HG03565 (cell line): ENCODE measurements around the gene COL8A1.
A peak's percentile ranks its signal among the peaks of the same experiment; 100 is the strongest.
"Not testable (repeated sequence)": the region's sequence is repeated elsewhere in the genome, so short reads cannot be mapped to it uniquely, and the experiment has no call there.

Experiments
- ATAC-seq: cut with Tn5 transposase; IDR thresholded peaks from one replicate; pipeline ENCODE4 v1.9.1; 2021; ENCODE audit warnings: mild to moderate bottlenecking, moderate library complexity; ENCODE audit not compliant: unreplicated experiment

Gene COL8A1

DNA sequence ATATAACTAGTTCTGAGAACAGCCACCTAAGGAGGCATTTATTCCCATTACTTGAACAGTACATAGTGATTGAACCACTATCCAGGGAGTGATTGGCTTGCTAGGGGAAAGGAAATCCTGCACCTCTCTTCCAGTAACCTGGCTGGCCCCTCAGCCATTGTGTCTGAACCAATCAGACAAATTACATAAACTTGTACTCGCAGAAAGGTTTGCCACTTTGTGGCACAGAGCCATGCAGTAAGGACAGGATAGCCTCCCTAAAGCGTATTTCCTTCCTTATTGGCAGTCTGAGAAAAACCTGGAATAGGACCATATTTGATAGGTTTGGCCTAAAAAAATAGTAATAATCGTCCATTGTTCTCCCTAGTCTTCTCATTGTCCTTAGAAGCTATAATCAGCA, 198.3 kb downstream of the COL8A1 start:
- no peak for ATAC-seq

GRCh38 chr3:99837715-99838114, 199.3 kb downstream of the COL8A1 start:
- no peak for ATAC-seq

DNA sequence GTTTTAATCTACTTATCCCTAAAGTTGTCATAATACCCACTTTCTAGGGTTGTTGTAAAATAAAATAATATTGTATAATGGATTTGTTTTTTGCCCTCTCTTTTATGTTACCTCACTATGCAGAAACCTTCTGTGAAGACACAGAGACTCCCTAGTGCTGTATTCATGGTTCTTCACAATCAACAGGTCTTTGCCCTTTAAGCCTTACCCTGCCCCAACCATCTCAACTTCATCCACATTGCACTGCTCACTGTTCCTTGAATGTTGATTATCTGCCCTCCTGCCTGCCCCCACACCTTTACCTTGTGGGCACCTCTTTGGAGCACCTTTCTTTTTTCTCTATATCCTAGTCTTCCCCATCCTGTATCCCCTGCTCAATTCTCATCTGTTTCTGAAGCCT, 200.4 kb downstream of the COL8A1 start:
- no peak for ATAC-seq

DNA sequence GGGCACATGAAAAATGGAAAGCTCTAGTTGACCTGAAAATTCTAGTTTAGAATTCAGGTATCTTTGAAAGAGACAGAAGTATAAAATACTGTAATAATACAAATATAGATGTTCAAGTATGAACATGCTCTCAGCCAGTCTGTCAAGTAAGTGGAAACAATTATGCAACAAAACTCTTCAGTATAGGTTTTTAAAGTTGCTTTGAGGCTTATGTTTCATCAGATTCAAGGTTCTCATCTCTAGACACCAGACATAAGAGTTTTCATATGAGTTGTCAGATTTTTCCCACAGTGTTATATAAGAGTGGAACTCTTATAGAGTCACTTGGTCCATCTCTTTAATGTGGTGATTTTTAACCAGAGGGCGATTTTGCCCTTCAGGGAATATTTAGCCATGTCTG, 201.2 kb downstream of the COL8A1 start:
- no peak for ATAC-seq

DNA sequence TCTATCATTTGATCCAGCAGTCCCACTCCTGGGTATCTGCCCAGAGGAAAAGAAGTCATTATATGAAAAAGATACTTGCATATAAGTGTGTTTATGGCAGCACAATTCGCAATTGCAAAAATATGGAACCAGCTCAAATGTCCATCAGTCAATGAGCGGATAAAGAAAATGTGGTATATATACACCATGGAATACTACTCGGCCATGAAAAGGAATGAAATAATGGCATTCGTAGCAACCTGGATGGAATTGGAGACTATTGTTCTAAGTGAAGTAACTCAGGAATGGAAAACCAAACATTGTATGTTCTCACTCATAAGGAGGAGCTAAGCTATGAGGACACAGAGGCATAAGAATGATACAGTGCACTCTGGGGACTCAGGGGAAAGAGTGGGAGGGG, 203.6 kb downstream of the COL8A1 start:
- ATAC-seq: not testable (repeated sequence)

DNA sequence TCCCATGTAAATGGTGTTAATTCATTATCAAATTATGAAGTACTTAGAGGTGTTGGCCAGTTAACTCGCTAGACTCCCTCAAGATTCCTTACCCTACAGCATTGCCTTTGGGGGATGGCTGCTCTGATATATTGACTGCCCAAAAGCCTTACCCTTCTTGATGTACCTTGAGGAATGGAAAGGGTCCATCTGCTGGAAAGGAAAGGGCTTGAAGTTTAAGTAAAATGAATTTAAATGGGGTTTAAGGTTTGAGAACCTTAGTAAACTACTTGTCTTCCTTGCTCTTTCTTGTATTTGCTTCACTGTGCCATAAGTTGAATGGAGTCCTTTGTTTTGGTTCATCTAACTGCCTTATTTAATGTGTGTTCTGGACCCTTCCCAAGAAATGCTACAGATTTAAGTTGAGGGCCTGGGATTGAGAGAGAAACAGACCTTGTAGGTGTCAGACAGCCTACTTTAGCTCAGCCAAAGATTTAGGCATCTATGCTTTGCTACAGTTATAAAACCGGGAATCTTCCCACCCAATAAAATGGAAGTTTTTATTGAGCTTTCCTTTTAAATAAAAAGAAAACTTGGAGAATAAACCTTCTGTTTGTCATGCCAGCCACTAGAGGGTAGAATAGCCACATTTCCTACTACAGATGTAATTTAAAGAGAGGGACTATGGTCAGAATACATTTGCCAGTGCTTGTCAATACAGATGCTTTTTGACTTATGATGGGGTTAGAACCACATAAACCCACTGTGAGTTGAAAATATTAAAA, 204.6 kb downstream of the COL8A1 start:
- peak; percentile 37 for ATAC-seq

- ATAC-seq: peak; percentile 8
Observed at GRCh38 chr3:99843590-99844258, 205.3 kb downstream of the COL8A1 start.

DNA sequence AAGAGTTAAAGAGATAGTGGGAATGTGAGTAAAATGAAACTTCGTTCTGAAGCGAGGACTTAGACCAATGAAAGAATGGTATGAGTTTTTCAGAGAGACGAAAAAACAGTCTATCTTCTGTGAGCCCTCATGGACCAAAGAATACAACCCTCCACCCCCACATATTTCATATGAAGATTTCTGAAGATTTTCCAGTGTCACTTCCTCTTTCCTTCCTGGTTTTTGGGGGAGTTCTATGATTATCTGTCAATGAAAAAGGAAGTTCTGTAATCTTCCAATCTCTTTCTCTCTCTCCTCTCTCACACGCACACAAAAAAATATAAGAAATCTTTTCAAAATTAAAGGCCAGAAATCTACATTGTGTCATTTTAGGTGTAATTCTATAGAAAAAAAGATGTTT, 206.9 kb downstream of the COL8A1 start:
- ATAC-seq: no peak

DNA sequence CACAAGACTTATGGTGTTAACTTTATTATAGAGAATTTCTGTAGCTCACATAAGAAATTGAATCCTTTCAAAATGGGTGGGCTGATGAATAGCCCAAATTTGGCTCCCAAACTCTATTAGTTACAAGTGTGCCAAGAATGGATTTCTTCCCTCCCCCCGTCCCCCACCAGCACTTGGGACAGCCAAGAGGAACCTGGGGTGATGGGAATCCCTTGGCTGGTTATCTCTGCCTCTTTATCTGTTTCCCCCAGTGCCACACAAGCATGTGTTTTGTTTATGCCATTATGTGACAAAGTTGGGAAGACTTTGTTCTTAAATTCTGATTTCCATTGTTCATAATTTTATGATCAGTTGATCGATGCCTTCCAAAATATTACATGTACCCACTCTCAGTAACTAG, 207.6 kb downstream of the COL8A1 start:
- no peak for ATAC-seq

GRCh38 chr3:99846477-99847160, 208.2 kb downstream of the COL8A1 start:
- no peak for ATAC-seq

DNA sequence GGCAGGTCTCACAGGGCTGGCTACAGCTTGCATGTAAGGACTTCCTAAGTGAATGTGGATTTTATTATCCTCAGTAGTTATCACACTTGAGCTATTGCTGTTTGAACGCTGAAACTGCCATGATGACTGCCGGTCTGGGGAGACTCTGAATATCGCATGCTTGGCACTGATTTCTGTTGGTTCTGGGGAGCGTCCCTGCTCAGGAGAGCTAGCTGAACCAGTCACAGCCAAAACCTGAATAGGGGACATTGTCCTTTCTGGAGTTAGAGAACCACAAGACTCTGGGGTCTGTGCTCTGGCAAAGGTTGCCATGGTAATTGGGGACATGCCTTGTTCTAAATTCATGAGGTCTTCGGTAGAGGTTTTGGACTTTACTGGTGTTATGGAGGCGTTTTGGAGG, 210.0 kb downstream of the COL8A1 start:
- no peak for ATAC-seq
